Cardiac fibroblast (primary cell): ENCODE results near the gene CFAP61.
A peak's percentile ranks its signal among the peaks of the same experiment; 100 is the strongest.

Source experiments
- DNase-seq, 2 donors: peaks; one replicate each; pipeline versions ENCODE4 v3.0.0 to v3.0.0-alpha.2; 2010; ENCODE audit warnings: low read depth in 2 of 2
- H3K4me3 ChIP-seq, 2 donors: replicated peaks in 1 of 2; 1 replicate in 1 of 2; 2 replicates in 1 of 2; pipeline ENCODE4 v1.5.1; 2011; ENCODE audit warnings: low read depth in 2 of 2, low read length in 2 of 2, mild to moderate bottlenecking in 2 of 2, moderate library complexity in 1 of 2
- CTCF ChIP-seq: IDR thresholded peaks from one replicate; pipeline ENCODE4 v1.5.1; 2011; ENCODE audit warnings: low read depth, mild to moderate bottlenecking, low read length, inconsistent platforms

CFAP61 gene

GRCh38 chr20:20318365-20319161 is 266.2 kb downstream of the CFAP61 start:
- TF ChIP-seq CTCF = no peak
- DNase-seq = peak in 1 of 2 donors; percentile 6
- no peak overlapping the region for H3K4me3 ChIP-seq

GRCh38 chr20:20321134-20321533 is 268.8 kb downstream of the CFAP61 start:
- H3K4me3 ChIP-seq = no peak overlapping the region
- TF ChIP-seq CTCF = no peak
- DNase-seq = no peak

- no peak for DNase-seq
- H3K4me3 ChIP-seq = no peak overlapping the region
- TF ChIP-seq CTCF = no peak
Measured at GRCh38 chr20:20321917-20322316, 269.6 kb downstream of the CFAP61 start.

GRCh38 chr20:20322912-20323311 is 270.6 kb downstream of the CFAP61 start:
- no peak for TF ChIP-seq CTCF
- DNase-seq = no peak
- H3K4me3 ChIP-seq = no peak overlapping the region

GRCh38 chr20:20327746-20328145 is 275.4 kb downstream of the CFAP61 start:
- peak in 1 of 2 donors; percentile 39 for DNase-seq
- no peak overlapping the region for H3K4me3 ChIP-seq
- TF ChIP-seq CTCF = no peak

- no peak for TF ChIP-seq CTCF
- H3K4me3 ChIP-seq = no peak overlapping the region
- DNase-seq = no peak
Measured at GRCh38 chr20:20329564-20329963, 277.2 kb downstream of the CFAP61 start.

- no peak for DNase-seq
- no peak for TF ChIP-seq CTCF
- H3K4me3 ChIP-seq = no peak overlapping the region
Measured at GRCh38 chr20:20331156-20331555, 278.8 kb downstream of the CFAP61 start.
